Heart left ventricle (tissue), 13 donors: ENCODE measurements around the gene HIPK1.

ENCODE experiments used
- POLR2A ChIP-seq, 2 donors: fragments of 450-650 bp; IDR thresholded peaks; one replicate each; pipeline ENCODE4 v1.6.1; 2017; ENCODE audit warnings: antibody characterized with exemption in 2 of 2, mild to moderate bottlenecking in 2 of 2, moderate library complexity in 2 of 2
- TF ChIP-seq, protein P1 (sequence below), 12 donors: fragments of 200-600 bp; sonication (generic) in 4 of 12; IDR thresholded peaks; one replicate each; pipeline versions ENCODE4 v1.5.0 to v1.8.0; 2018 to 2022; ENCODE audit warnings: antibody characterized with exemption in 12 of 12, mild to moderate bottlenecking in 5 of 12
- donor health status: ischemic (EF 13 %, LVEDD 7.1; RV severe dilation, severe dysfunction).
- donor health status: DM: no; HTN: yes; CAD: no.
- donor health status: DM: no; HTN: no; CAD: no.
- donor health status: ischemic (EF 25% LVEDD 6.9; RV normal size, moderate dysfunction).
- donor health status: ischemic (EF 25% LVEDD 5.7; RV mildly dilated, moderate dysfunction).
- donor health status: ischemic (EF 35%, LVEDD 5.7; RV mildly dilated, moderate dysfunction).
- donor health status: nonischemic (EF 11% LVEDD 7.7; RV severe dilation, severe dysfunction).
- donor health status: DM: yes; HTN: yes; CAD: no.
- donor health status: PGD.
- donor health status: ischemic (EF 29% LVEDD 5.4; RV normal size, mild dysfunction).
- donor health status: nonischemic (EF 23%, LVEDD 6.1; RV moderate dilation, normal function).

DNA sequence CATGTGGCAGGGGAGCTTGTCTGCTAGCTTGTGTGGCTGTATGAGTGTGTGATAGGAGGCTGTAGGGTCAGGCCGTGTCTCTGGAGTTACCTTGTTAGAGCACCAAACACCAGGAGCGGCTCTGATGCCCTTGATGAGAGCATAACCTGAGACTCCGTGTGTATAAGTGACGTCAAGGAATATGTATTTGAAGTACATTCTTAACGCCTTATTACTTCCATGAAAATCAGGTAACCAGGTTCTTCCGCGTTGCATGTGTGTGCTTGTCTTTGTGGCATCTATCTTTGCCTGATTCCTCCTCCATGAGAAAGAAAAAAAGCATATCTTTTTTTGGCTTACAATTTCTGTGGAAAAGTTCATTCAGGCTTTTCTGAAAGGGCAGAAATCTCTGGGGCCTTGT is 54.7 kb downstream of the HIPK1 start:
- TF ChIP-seq, protein P1, sequence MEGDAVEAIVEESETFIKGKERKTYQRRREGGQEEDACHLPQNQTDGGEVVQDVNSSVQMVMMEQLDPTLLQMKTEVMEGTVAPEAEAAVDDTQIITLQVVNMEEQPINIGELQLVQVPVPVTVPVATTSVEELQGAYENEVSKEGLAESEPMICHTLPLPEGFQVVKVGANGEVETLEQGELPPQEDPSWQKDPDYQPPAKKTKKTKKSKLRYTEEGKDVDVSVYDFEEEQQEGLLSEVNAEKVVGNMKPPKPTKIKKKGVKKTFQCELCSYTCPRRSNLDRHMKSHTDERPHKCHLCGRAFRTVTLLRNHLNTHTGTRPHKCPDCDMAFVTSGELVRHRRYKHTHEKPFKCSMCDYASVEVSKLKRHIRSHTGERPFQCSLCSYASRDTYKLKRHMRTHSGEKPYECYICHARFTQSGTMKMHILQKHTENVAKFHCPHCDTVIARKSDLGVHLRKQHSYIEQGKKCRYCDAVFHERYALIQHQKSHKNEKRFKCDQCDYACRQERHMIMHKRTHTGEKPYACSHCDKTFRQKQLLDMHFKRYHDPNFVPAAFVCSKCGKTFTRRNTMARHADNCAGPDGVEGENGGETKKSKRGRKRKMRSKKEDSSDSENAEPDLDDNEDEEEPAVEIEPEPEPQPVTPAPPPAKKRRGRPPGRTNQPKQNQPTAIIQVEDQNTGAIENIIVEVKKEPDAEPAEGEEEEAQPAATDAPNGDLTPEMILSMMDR (IDR thresholded peaks at IDR 0.05), result no peak
- TF ChIP-seq POLR2A (IDR thresholded peaks at IDR 0.05), result no peak
